Measurements from ENCODE around the gene PRSS36. TPM values are rescaled to one million over a fixed set of nuclear protein-coding genes. Genes with fewer than 3 reads are reported as not detected.
A peak's percentile ranks its signal among the peaks of the same experiment; 100 is the strongest.

The PRSS36 gene
- polyA plus RNA-seq, 1 experiment = 0.39 TPM

DNA sequence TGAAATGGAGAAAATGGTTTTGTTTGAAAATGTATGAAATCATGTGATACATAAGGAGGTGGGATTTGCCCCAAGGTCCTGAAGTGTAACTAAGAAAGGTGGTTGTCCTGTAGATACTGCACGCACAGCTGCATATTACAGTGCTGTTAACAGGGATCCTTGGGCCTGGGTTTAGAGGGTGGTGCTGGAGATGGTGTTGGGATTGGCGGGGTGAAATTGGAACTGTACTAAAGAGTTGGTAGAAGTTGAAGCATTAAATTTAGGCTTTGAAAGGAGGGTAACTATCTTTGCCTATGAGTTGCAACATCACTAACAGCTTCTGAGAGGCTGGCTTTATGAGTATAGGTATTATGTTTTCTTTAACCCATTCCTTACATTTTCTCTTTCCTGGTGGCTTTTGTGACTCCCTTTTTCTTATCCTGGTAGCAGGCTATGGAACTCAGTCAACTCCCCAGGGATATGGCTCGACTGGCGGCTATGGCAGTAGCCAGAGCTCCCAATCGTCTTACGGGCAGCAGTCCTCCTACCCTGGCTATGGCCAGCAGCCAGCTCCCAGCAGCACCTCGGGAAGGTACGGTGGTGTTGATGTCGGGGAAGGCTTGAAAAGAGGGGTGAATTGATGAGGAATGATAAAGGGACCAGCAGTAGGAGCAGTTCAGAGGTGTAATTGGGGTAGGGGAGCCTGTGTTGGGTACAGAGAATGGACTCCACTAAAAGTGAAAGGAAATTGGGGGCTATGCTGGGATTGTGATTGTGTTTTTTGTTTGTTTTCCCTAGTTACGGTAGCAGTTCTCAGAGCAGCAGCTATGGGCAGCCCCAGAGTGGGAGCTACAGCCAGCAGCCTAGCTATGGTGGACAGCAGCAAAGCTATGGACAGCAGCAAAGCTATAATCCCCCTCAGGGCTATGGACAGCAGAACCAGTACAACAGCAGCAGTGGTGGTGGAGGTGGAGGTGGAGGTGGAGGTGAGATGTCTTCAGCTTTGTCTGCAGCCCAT, 33.9 kb upstream of the PRSS36 start:
- ChIA-PET CTCF (interaction anchor here (1.2 to 2.1 kb wide), 3 partner anchors 41 to 268 kb away, joined by 4 to 9 read pairs (median 4); partner anchors contain the start of gene ZNF843), POLR2A (interaction anchor here (0.6 kb wide), 1 partner anchor 27 kb away, joined by 7 read pairs; no protein-coding TSS in a partner anchor)
- Histone ChIP-seq H3K4me3 (ENCODE audit: low read depth, low read length) (no peak overlapping the region), H3K27me3 (ENCODE audit: control insufficient read depth, insufficient read depth, low read length) (no peaks in the 10 kb centered on the region), H3K36me3 (ENCODE audit: control insufficient read depth, insufficient read depth, low read length) (peaks cover 29% of the 10 kb centered on the region)
- DNase-seq (ENCODE audit: low read depth) = no peak
- no peak for TF ChIP-seq CTCF (IDR thresholded peaks at IDR 0.05; ENCODE audit: insufficient read depth, low read depth, low read length)

DNA sequence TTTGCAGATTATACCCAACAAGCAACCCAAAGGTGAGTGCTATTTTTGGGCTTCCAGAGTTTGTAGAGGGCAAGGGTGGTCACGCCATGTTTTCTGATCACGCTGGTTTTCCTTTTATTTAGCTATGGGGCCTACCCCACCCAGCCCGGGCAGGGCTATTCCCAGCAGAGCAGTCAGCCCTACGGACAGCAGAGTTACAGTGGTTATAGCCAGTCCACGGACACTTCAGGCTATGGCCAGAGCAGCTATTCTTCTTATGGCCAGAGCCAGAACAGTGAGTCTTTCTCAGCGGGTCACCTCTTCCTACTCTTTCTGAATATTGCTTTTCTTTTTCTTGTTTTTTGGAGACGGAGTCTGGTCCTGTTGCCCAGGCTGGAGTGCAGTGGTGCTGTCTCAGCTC, 32.5 kb upstream of the PRSS36 start:
- peaks cover 23% of the 10 kb centered on the region for H3K36me3 ChIP-seq (ENCODE audit: control insufficient read depth, insufficient read depth, low read length)

DNA sequence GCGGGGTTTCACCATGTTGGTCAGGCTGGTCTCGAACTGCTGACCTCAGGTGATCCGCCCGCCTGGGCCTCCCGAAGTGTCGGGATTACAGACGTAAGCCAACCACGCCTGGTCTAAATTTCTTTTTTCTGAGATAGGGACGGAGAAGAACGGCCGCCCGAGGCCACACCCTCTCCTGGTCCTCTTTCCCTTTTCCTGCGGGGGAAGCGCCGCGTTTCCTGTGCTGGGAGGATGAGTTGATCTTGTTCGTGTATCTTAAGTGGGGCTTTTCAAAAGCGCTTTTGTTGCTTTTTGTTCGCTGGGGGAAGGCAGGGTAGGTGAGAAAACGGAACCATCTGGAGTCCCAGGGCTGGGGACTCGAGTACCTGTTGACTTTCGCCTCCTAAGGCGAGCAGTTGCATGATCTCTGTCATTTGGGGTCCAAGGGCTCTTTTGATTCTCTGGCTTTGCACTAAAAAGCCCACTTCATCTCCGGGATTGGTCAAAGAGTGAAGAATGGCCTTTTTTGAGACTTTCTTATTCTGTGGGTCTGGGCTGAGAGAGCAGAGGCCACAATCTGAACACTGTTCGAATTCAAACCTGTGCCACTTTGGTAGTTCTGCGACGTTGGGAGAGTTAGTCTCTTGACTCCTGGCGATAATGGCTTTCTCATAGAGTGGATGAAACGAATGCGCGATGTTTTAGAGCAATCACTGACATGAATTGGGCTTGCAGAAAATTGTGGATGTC, 31.4 kb upstream of the PRSS36 start:
- H3K4me3 ChIP-seq (ENCODE audit: low read depth, low read length) = peak overlapping the region; percentile 85
- DNase-seq (ENCODE audit: low read depth) = no peak
- no peak for TF ChIP-seq CTCF (IDR thresholded peaks at IDR 0.05; ENCODE audit: insufficient read depth, low read depth, low read length)
- peaks cover 16% of the 10 kb centered on the region for H3K36me3 ChIP-seq (ENCODE audit: control insufficient read depth, insufficient read depth, low read length)
- CTCF ChIA-PET = interaction anchor here (2.5 kb wide), 1 partner anchor 39 kb away, joined by 9 read pairs; no protein-coding TSS in a partner anchor
- H3K27me3 ChIP-seq (ENCODE audit: control insufficient read depth, insufficient read depth, low read length) = no peaks in the 10 kb centered on the region
- POLR2A ChIA-PET = interaction anchor here (0.8 to 2.1 kb wide), 5 partner anchors 21 to 270 kb away, joined by 3 to 20 read pairs (median 5); partner anchors contain the start of genes KAT8 and PYCARD

More for the DNA sequence above, 32.5 kb upstream of the PRSS36 start:
- ChIA-PET POLR2A (interaction anchor here (0.6 kb wide), 1 partner anchor 230 kb away, joined by 3 read pairs; no protein-coding TSS in a partner anchor), CTCF (interaction anchor here (0.6 to 2.1 kb wide), 4 partner anchors 19 to 517 kb away, joined by 3 to 9 read pairs (median 3); no protein-coding TSS in a partner anchor)
- TF ChIP-seq CTCF (IDR thresholded peaks at IDR 0.05; ENCODE audit: insufficient read depth, low read depth, low read length) = no peak
- DNase-seq (ENCODE audit: low read depth) = no peak
- H3K27me3 ChIP-seq (ENCODE audit: control insufficient read depth, insufficient read depth, low read length) = no peaks in the 10 kb centered on the region
- H3K4me3 ChIP-seq (ENCODE audit: low read depth, low read length) = peak overlapping the region; percentile 85

DNA sequence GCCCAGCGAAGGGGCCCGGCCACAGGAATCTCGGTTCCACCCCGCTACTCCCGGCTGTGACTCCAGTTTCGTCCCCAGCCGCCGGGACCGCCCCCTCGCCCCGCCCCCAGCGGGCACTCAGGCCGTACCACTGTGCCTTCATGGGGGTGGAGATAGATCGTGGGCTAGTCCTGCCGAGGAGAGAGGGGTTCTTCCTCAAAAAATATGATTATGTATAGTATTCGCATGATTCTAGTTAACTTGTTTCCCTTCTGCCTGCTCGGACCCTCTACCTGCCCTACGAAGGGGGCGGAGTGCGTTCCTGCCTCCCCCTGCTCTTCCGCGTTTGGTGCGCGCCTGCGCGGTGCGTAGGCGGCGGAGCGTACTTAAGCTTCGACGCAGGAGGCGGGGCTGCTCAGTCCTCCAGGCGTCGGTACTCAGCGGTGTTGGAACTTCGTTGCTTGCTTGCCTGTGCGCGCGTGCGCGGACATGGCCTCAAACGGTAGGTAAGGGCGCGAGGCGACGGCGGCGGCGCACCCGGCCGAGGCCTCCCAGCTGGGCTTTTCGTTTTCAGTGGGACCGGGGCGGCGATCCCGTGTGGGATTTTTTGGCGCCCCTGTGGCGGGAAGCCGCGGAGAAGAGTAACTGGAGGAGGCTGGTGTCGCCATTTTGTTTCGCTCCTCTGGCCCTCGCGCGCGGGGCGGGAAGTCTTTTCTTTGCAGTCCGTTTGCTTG, 30.0 kb upstream of the PRSS36 start, which contains the start of gene FUS:
FUS (plus strand) TSS at position 393 of the 713 bp plus-strand sequence; CDS start at position 469, 76 bp downstream.
- ChIA-PET POLR2A (interaction anchor here (0.5 to 2.1 kb wide), 13 partner anchors 9 to 689 kb away, joined by 3 to 20 read pairs (median 4); partner anchors contain the start of genes ARMC5, KAT8, PYCARD and ZNF843), CTCF (interaction anchor here (0.8 to 2.5 kb wide), 5 partner anchors 21 to 309 kb away, joined by 3 to 9 read pairs (median 3); no protein-coding TSS in a partner anchor)
- no peak for DNase-seq (ENCODE audit: low read depth)
- TF ChIP-seq CTCF (IDR thresholded peaks at IDR 0.05; ENCODE audit: insufficient read depth, low read depth, low read length) = no peak
- Histone ChIP-seq H3K27me3 (ENCODE audit: control insufficient read depth, insufficient read depth, low read length) (no peaks in the 10 kb centered on the region), H3K36me3 (ENCODE audit: control insufficient read depth, insufficient read depth, low read length) (peaks cover 8% of the 10 kb centered on the region), H3K4me3 (ENCODE audit: low read depth, low read length) (peak within 1 kb of the TSS; percentile 85)
